ENCODE data around the gene INPP5D. TPM values are rescaled to one million over a fixed set of nuclear protein-coding genes. Genes with fewer than 3 reads are reported as not detected.

The INPP5D gene
- total and polyA plus RNA-seq, 2 of the 13 experiments (the other 11 are each of a cell fraction or from before 2014, with no cell fraction given): 16.7 to 18.0 TPM

DNA sequence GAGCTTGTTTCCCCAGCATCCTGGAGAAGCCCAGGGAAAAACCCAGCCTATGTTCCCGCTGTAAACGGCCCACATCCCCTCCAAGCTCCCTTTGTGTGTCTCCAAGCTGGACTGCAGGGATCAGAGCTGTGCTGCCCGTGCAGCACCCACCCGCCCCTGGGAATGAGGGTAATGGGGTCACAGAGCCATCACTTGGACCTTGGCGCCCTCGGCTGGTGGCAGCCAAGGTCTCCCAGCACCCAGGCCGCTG is 670 bp upstream of the INPP5D start (continued):
- TF ChIP-seq ZNF749 (CRISPR knock-in tag; IDR thresholded peaks at IDR 0.05; ENCODE audit: borderline replicate concordance) (no peak), HOXA3 (CRISPR knock-in tag; IDR thresholded peaks at IDR 0.05) (no peak; the same call in 1 of the 2 replicates), ZNF335 (CRISPR knock-in tag; IDR thresholded peaks at IDR 0.05) (no peak), ZNF3 (CRISPR knock-in tag; IDR thresholded peaks at IDR 0.05) (0 out of 2 replicates have a peak, but pooled peaks have one; percentile 21), HNRNPL (IDR thresholded peaks at IDR 0.05; ENCODE audit: low read depth, low read length) (peak; percentile 81; the same call in 1 of the 2 replicates), KAT2B (IDR thresholded peaks at IDR 0.05; ENCODE audit: borderline replicate concordance, low read depth, low read length) (no peak), MATR3 (CRISPR knock-in tag; IDR thresholded peaks at IDR 0.05) (no peak), ZSCAN25 (CRISPR knock-in tag; IDR thresholded peaks at IDR 0.05) (no peak), ZNF644 (CRISPR knock-in tag; IDR thresholded peaks at IDR 0.05; ENCODE audit: low read depth) (0 out of 2 replicates have a peak, but pooled peaks have one; percentile 42), NFE2L1 (CRISPR knock-in tag; IDR thresholded peaks at IDR 0.05; ENCODE audit: borderline replicate concordance) (no peak), ZNF292 (CRISPR knock-in tag; IDR thresholded peaks at IDR 0.05; ENCODE audit: borderline replicate concordance, low read depth) (no peak), MBNL3 (CRISPR knock-in tag; conservative IDR thresholded peaks at IDR 0.05) (no peak), NFKBIZ (CRISPR knock-in tag; IDR thresholded peaks at IDR 0.05) (no peak), ZNF362 (CRISPR knock-in tag; IDR thresholded peaks at IDR 0.05; ENCODE audit: borderline replicate concordance) (peak; percentile 70; the same call in 1 of the 2 replicates), SUZ12 (IDR thresholded peaks at IDR 0.05; ENCODE audit: low read depth, low read length) (no peak), ZNF670 (CRISPR knock-in tag; IDR thresholded peaks at IDR 0.05; ENCODE audit: borderline replicate concordance) (peak; percentile 71; the same call in 1 of the 2 replicates), SP5 (CRISPR knock-in tag; IDR thresholded peaks at IDR 0.05; ENCODE audit: borderline replicate concordance, low read depth) (peak; percentile 40; the same call in 1 of the 2 replicates), ZNF776 (CRISPR knock-in tag; IDR thresholded peaks at IDR 0.05) (peak; percentile 13; the same call in 1 of the 2 replicates)
- TF ChIP-seq, protein P1, sequence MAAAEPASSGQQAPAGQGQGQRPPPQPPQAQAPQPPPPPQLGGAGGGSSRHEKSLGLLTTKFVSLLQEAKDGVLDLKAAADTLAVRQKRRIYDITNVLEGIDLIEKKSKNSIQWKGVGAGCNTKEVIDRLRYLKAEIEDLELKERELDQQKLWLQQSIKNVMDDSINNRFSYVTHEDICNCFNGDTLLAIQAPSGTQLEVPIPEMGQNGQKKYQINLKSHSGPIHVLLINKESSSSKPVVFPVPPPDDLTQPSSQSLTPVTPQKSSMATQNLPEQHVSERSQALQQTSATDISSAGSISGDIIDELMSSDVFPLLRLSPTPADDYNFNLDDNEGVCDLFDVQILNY (CRISPR knock-in tag; conservative IDR thresholded peaks at IDR 0.05): no peak
- TF ChIP-seq, protein P2, sequence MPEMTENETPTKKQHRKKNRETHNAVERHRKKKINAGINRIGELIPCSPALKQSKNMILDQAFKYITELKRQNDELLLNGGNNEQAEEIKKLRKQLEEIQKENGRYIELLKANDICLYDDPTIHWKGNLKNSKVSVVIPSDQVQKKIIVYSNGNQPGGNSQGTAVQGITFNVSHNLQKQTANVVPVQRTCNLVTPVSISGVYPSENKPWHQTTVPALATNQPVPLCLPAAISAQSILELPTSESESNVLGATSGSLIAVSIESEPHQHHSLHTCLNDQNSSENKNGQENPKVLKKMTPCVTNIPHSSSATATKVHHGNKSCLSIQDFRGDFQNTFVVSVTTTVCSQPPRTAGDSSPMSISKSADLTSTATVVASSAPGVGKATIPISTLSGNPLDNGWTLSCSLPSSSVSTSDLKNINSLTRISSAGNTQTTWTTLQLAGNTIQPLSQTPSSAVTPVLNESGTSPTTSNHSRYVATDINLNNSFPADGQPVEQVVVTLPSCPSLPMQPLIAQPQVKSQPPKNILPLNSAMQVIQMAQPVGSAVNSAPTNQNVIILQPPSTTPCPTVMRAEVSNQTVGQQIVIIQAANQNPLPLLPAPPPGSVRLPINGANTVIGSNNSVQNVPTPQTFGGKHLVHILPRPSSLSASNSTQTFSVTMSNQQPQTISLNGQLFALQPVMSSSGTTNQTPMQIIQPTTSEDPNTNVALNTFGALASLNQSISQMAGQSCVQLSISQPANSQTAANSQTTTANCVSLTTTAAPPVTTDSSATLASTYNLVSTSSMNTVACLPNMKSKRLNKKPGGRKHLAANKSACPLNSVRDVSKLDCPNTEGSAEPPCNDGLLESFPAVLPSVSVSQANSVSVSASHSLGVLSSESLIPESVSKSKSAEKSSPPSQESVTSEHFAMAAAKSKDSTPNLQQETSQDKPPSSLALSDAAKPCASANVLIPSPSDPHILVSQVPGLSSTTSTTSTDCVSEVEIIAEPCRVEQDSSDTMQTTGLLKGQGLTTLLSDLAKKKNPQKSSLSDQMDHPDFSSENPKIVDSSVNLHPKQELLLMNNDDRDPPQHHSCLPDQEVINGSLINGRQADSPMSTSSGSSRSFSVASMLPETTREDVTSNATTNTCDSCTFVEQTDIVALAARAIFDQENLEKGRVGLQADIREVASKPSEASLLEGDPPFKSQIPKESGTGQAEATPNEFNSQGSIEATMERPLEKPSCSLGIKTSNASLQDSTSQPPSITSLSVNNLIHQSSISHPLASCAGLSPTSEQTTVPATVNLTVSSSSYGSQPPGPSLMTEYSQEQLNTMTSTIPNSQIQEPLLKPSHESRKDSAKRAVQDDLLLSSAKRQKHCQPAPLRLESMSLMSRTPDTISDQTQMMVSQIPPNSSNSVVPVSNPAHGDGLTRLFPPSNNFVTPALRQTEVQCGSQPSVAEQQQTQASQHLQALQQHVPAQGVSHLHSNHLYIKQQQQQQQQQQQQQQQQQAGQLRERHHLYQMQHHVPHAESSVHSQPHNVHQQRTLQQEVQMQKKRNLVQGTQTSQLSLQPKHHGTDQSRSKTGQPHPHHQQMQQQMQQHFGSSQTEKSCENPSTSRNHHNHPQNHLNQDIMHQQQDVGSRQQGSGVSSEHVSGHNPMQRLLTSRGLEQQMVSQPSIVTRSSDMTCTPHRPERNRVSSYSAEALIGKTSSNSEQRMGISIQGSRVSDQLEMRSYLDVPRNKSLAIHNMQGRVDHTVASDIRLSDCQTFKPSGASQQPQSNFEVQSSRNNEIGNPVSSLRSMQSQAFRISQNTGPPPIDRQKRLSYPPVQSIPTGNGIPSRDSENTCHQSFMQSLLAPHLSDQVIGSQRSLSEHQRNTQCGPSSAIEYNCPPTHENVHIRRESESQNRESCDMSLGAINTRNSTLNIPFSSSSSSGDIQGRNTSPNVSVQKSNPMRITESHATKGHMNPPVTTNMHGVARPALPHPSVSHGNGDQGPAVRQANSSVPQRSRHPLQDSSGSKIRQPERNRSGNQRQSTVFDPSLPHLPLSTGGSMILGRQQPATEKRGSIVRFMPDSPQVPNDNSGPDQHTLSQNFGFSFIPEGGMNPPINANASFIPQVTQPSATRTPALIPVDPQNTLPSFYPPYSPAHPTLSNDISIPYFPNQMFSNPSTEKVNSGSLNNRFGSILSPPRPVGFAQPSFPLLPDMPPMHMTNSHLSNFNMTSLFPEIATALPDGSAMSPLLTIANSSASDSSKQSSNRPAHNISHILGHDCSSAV (CRISPR knock-in tag; IDR thresholded peaks at IDR 0.05; ENCODE audit: borderline replicate concordance): no peak
- TF ChIP-seq, protein P3, sequence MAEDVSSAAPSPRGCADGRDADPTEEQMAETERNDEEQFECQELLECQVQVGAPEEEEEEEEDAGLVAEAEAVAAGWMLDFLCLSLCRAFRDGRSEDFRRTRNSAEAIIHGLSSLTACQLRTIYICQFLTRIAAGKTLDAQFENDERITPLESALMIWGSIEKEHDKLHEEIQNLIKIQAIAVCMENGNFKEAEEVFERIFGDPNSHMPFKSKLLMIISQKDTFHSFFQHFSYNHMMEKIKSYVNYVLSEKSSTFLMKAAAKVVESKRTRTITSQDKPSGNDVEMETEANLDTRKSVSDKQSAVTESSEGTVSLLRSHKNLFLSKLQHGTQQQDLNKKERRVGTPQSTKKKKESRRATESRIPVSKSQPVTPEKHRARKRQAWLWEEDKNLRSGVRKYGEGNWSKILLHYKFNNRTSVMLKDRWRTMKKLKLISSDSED (CRISPR knock-in tag; IDR thresholded peaks at IDR 0.05): no peak
